Measurements from ENCODE around the gene SRD5A3. TPM values are rescaled to one million over a fixed set of nuclear protein-coding genes. Genes with fewer than 3 reads are reported as not detected.
A peak's percentile ranks its signal among the peaks of the same experiment; 100 is the strongest.

SRD5A3 gene
- polyA plus RNA-seq, 1 donor, result 20.6 TPM

DNA sequence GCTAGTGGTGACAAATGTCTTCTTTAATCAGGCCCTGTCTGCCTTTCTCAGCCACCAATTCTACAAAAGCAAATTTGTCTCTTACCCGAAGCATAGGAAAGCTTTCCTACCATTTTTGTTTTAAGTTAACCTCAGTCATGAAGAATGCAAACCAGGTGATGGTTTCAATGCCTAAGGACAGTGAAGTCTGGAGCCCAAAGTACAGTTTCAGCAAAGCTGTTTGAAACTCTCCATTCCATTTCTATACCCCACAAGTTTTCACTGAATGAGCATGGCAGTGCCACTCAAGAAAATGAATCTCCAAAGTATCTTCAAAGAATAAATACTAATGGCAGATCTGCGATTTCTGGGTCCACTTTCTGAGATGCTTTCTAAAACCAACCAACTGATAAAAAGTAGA is 23.9 kb downstream of the SRD5A3 start:
- WGBS (ENCODE audit: insufficient coverage, low lambda C conversion rate), result 100% methylated on average over 1 of the region's 2 CpGs

DNA sequence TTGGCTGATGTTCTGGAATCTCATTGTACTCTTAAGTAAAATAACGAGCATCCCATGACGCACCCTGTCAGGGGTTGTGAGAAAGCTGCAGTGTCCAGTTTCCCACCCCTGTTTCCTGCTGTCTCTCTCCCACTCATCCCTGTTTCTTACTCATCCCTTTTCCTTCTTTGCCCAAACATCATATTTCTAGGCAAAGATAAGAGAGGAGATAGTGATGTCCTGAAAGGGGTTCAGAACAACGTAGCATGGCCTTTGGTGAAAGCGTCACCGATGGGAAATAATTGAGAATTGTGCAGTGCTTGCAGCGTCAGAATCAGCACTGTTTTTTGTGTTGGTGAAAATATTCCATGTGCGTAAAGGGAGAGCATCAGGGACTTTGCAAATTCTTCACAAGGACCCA is 26.2 kb downstream of the SRD5A3 start:
- H3K27me3 ChIP-seq (ENCODE audit: control insufficient read depth, insufficient read depth, low read length), result no peaks in the 10 kb centered on the region
- no peaks in the 10 kb centered on the region for H3K4me1 ChIP-seq (ENCODE audit: control insufficient read depth, insufficient read depth, low read length)
- WGBS (ENCODE audit: insufficient coverage, low lambda C conversion rate), result no CpG with 5 or more reads among the region's 7 CpGs

More for the DNA sequence above, 23.9 kb downstream of the SRD5A3 start:
- no peaks in the 10 kb centered on the region for H3K36me3 ChIP-seq (ENCODE audit: control insufficient read depth, insufficient read depth, low read length)
- no peak for DNase-seq
- H3K4me3 ChIP-seq (ENCODE audit: low read length), result no peak overlapping the region
- H3K4me1 ChIP-seq (ENCODE audit: control insufficient read depth, insufficient read depth, low read length), result no peaks in the 10 kb centered on the region
- no peaks in the 10 kb centered on the region for H3K9me3 ChIP-seq (ENCODE audit: control insufficient read depth, low read depth, low read length)
- no peak overlapping the region for H3K27ac ChIP-seq (ENCODE audit: low read length)
- no peaks in the 10 kb centered on the region for H3K27me3 ChIP-seq (ENCODE audit: control insufficient read depth, insufficient read depth, low read length)

DNA sequence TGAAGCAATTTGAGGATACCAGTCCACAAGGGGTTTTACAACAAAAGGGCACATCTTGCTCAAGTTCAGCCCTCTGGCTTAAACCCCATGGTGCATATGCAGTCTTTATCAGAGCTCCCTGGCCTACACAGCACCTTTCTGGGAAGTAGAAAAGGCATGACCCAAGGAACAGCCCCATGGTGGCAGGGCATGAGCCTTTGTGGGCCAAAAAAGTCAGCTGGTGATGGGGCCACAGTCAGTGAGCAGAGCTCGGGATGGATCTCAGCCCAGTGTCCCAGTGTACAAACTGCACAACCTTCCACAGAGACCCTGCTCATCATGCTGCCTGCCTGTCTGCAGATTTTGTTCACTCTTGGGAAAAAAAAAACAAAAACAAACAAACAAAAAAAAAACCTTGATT is 27.4 kb downstream of the SRD5A3 start:
- Histone ChIP-seq H3K4me1 (ENCODE audit: control insufficient read depth, insufficient read depth, low read length) (no peaks in the 10 kb centered on the region), H3K4me3 (ENCODE audit: low read length) (no peak overlapping the region), H3K27me3 (ENCODE audit: control insufficient read depth, insufficient read depth, low read length) (no peaks in the 10 kb centered on the region), H3K9me3 (ENCODE audit: control insufficient read depth, low read depth, low read length) (no peaks in the 10 kb centered on the region), H3K36me3 (ENCODE audit: control insufficient read depth, insufficient read depth, low read length) (no peaks in the 10 kb centered on the region), H3K27ac (ENCODE audit: low read length) (no peak overlapping the region)
- no peak for DNase-seq
- WGBS (ENCODE audit: insufficient coverage, low lambda C conversion rate), result no CpG with 5 or more reads among the region's 1 CpG

More for the DNA sequence above, 26.2 kb downstream of the SRD5A3 start:
- DNase-seq, result no peak
- no peak overlapping the region for H3K4me3 ChIP-seq (ENCODE audit: low read length)
- no peaks in the 10 kb centered on the region for H3K9me3 ChIP-seq (ENCODE audit: control insufficient read depth, low read depth, low read length)
- no peak overlapping the region for H3K27ac ChIP-seq (ENCODE audit: low read length)
- H3K36me3 ChIP-seq (ENCODE audit: control insufficient read depth, insufficient read depth, low read length), result no peaks in the 10 kb centered on the region

DNA sequence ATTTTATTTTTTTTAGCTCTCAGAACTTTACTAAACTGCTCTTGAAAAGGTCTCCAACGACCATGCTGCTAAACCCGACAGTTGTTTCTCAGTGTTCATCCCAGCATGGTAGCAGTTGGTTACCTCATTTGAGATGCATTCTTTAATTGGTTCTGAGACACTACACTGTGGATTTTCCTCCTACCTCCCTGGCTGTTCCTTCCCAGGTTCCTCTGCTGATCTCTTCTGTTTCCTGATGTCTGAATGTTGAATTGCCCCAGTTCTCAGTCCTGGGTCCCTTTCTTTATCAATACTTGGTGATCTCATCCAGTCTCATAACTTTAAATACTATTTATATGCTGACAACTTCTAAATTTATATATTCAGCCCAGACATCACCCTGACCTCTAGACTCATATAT is 30.7 kb downstream of the SRD5A3 start:
- Histone ChIP-seq H3K36me3 (ENCODE audit: control insufficient read depth, insufficient read depth, low read length) (no peaks in the 10 kb centered on the region), H3K27me3 (ENCODE audit: control insufficient read depth, insufficient read depth, low read length) (no peaks in the 10 kb centered on the region), H3K9me3 (ENCODE audit: control insufficient read depth, low read depth, low read length) (no peaks in the 10 kb centered on the region), H3K4me1 (ENCODE audit: control insufficient read depth, insufficient read depth, low read length) (no peaks in the 10 kb centered on the region), H3K27ac (ENCODE audit: low read length) (no peak overlapping the region), H3K4me3 (ENCODE audit: low read length) (no peak overlapping the region)
- WGBS (ENCODE audit: insufficient coverage, low lambda C conversion rate), result 100% methylated on average over 2 of the region's 2 CpGs
- no peak for DNase-seq

DNA sequence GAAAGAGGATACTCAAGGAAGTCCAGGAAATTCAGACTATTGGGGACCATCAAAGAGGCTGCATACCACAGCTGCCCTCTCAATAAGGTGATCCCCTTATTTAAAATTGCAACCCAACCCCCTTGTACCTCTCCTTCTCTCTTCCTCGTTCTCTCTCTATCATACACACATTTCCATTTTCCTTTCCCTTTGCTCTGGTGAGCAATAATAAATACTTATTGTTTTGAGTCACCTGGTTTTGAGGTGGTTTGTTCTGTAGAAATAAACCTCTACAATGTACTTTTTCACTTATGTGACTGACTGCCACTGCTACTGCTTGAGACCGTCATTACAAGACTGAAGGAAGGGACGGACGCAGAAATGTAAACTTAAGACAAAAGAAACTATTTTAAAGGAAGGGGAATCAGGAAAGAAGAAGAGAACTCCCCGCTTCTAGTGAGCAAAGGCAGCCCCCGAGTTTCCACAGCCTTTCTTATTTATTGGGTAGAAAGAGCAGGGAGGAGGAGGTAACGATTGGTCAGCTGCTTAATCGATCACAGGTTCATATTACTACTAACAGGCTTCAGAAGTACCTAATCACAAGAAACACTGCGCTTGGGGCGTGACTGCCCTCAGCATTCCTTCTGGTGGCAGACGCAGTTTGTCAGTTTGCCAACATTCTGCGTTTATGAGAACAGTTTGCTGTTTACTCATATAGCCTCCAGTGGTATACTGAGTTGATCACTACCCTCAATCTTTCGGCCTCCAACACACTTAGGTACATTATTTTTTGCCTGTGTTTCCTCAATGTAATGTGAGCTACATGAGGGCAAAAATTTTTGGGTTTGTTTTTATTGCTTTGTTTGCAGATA is 32.8 kb downstream of the SRD5A3 start:
- Histone ChIP-seq H3K27ac (ENCODE audit: low read length) (no peak overlapping the region), H3K36me3 (ENCODE audit: control insufficient read depth, insufficient read depth, low read length) (no peaks in the 10 kb centered on the region), H3K4me1 (ENCODE audit: control insufficient read depth, insufficient read depth, low read length) (no peaks in the 10 kb centered on the region), H3K4me3 (ENCODE audit: low read length) (no peak overlapping the region), H3K9me3 (ENCODE audit: control insufficient read depth, low read depth, low read length) (no peaks in the 10 kb centered on the region), H3K27me3 (ENCODE audit: control insufficient read depth, insufficient read depth, low read length) (no peaks in the 10 kb centered on the region)
- no peak for DNase-seq
- WGBS (ENCODE audit: insufficient coverage, low lambda C conversion rate), result 78% methylated on average over 1 of the region's 13 CpGs

DNA sequence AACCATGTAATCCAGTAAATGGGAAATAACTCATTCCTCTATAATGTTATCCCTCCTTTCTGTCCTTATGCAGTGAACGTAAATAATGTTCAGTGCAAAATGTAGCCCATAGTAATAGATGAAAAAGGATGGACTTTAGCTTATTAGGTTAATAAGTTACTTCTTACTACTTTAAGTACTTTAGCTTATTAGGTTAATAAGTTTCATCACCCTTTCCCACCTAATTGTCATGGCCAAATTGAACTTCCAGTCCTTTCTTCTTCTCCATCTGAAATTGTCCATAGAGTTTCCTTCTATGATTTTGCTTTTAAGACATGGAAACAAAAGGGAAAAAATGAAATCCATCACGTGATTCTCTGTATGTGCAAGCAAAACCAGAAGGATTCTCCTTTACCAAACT is 34.5 kb downstream of the SRD5A3 start:
- Histone ChIP-seq H3K36me3 (ENCODE audit: control insufficient read depth, insufficient read depth, low read length) (no peaks in the 10 kb centered on the region), H3K27me3 (ENCODE audit: control insufficient read depth, insufficient read depth, low read length) (no peaks in the 10 kb centered on the region), H3K4me1 (ENCODE audit: control insufficient read depth, insufficient read depth, low read length) (no peaks in the 10 kb centered on the region), H3K9me3 (ENCODE audit: control insufficient read depth, low read depth, low read length) (no peaks in the 10 kb centered on the region), H3K27ac (ENCODE audit: low read length) (no peak overlapping the region), H3K4me3 (ENCODE audit: low read length) (no peak overlapping the region)
- no CpG with 5 or more reads among the region's 2 CpGs for WGBS (ENCODE audit: insufficient coverage, low lambda C conversion rate)
- DNase-seq, result peak in 1 of 2 donors; percentile 65

DNA sequence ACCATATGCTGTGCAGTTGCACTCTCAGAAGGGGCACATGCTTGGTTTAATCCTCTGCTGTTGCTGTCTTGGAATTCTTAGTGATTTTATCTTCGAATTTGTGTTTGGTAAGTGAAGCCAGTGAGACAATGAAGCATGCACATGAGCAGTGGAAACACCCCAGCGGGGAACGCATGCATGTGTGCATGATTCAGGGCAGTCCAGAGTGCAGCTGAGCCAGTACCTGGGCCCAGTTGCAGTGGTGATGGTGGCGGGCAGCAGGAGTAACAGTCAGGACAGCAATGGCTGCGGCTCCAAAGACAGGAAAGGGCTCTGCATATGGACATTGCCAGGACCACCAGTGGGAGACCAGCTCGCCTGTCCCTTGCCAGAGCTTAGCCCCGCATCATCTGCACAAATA is 35.5 kb downstream of the SRD5A3 start:
- Histone ChIP-seq H3K36me3 (ENCODE audit: control insufficient read depth, insufficient read depth, low read length) (no peaks in the 10 kb centered on the region), H3K4me1 (ENCODE audit: control insufficient read depth, insufficient read depth, low read length) (no peaks in the 10 kb centered on the region), H3K9me3 (ENCODE audit: control insufficient read depth, low read depth, low read length) (no peaks in the 10 kb centered on the region), H3K27me3 (ENCODE audit: control insufficient read depth, insufficient read depth, low read length) (no peaks in the 10 kb centered on the region), H3K4me3 (ENCODE audit: low read length) (no peak overlapping the region), H3K27ac (ENCODE audit: low read length) (no peak overlapping the region)
- no CpG with 5 or more reads among the region's 7 CpGs for WGBS (ENCODE audit: insufficient coverage, low lambda C conversion rate)
- no peak for DNase-seq

DNA sequence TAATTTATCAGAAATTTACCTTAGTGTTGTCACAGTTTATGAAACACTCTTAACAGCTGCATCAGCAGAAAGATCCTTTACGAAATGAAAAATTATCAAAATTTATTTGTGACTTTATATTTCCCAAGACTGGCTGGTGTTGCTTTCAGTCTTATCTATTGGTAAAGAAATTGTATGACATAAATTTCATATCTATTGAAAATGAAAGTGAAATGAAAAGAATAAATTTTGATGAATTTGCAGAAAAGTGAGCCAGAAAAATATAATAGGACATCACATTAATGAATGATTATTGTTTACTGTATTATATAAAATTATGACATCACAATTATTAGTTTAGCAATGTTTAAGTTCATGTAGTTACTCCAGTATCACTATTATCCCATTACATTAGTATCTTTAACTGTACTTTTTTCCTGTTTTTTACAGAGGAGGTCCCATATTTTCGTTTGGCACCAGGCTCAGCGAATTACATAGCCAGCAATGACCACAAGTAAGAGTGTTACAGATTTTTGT is 36.5 kb downstream of the SRD5A3 start:
- H3K27ac ChIP-seq (ENCODE audit: low read length), result no peak overlapping the region
- H3K27me3 ChIP-seq (ENCODE audit: control insufficient read depth, insufficient read depth, low read length), result no peaks in the 10 kb centered on the region
- H3K36me3 ChIP-seq (ENCODE audit: control insufficient read depth, insufficient read depth, low read length), result no peaks in the 10 kb centered on the region
- 93% methylated on average over 3 of the region's 3 CpGs for WGBS (ENCODE audit: insufficient coverage, low lambda C conversion rate)
- no peaks in the 10 kb centered on the region for H3K4me1 ChIP-seq (ENCODE audit: control insufficient read depth, insufficient read depth, low read length)
- DNase-seq, result no peak
- no peaks in the 10 kb centered on the region for H3K9me3 ChIP-seq (ENCODE audit: control insufficient read depth, low read depth, low read length)
- no peak overlapping the region for H3K4me3 ChIP-seq (ENCODE audit: low read length)

DNA sequence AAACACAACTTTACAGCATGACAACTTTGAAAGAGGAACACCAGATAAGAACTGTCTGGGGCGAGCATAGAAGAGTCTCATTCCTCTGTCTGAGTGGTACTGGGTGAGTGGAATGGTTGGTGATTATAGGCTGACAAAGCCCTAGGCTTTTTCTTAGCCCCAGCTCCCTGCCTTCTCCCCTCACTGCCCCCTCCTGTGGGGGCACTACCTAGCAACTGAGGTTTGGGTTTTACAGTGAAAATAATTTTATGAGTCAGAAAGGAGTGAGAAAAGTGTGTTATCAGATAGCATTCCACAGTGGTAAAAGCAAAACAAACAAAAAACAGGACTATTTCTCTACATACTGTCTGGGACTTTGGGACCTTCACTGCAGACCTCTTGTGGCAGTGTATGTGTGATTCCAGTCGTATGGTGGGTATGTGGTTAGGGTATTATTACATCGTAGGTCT is 39.2 kb downstream of the SRD5A3 start:
- Histone ChIP-seq H3K36me3 (ENCODE audit: control insufficient read depth, insufficient read depth, low read length) (no peaks in the 10 kb centered on the region), H3K4me3 (ENCODE audit: low read length) (no peak overlapping the region), H3K4me1 (ENCODE audit: control insufficient read depth, insufficient read depth, low read length) (no peaks in the 10 kb centered on the region), H3K27me3 (ENCODE audit: control insufficient read depth, insufficient read depth, low read length) (no peaks in the 10 kb centered on the region), H3K27ac (ENCODE audit: low read length) (no peak overlapping the region), H3K9me3 (ENCODE audit: control insufficient read depth, low read depth, low read length) (no peaks in the 10 kb centered on the region)
- no peak for DNase-seq
- WGBS (ENCODE audit: insufficient coverage, low lambda C conversion rate), result no CpG with 5 or more reads among the region's 3 CpGs

DNA sequence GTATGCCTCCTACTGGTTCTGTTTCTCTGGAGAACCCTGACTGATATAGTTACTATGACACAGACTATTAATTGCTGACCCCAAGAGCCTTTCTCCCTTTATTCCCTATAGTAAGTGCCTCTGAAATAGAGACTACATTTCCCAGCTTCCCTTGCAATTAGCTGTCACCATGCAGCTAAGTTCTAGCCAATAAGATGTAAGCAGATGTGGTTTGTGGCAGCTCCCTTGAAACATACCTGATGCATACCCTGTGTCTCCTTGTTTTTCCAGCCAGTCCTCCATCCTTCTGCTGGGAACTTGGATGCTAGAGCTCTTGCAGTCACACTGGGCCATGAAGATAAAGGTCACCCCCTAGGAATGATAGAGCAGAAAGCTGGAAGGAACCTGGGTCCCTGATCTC is 40.0 kb downstream of the SRD5A3 start:
- Histone ChIP-seq H3K9me3 (ENCODE audit: control insufficient read depth, low read depth, low read length) (no peaks in the 10 kb centered on the region), H3K27ac (ENCODE audit: low read length) (no peak overlapping the region)
- no peak for DNase-seq

DNA sequence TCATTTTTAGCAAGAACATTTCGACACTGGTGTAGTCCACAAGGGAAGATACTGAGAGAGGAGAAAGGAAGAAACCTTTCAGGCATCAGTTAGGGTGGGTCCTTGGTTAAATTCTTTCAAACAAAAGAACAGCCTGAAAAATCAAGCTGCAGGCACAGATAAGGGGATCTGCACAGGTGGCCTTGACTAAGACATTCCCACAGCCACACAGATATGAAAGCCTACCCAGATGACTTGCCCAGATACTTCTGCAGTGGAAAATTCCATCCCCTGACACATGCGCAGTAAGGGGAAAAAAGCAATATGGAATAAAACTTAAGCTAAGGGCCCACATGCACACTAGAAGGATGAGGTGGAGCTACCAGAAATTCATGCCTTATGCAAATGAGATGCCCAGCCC is 40.8 kb downstream of the SRD5A3 start:
- no peak overlapping the region for H3K4me3 ChIP-seq (ENCODE audit: low read length)
- DNase-seq, result no peak
- no peaks in the 10 kb centered on the region for H3K9me3 ChIP-seq (ENCODE audit: control insufficient read depth, low read depth, low read length)
- H3K27me3 ChIP-seq (ENCODE audit: control insufficient read depth, insufficient read depth, low read length), result no peaks in the 10 kb centered on the region
- no peaks in the 10 kb centered on the region for H3K36me3 ChIP-seq (ENCODE audit: control insufficient read depth, insufficient read depth, low read length)
- H3K4me1 ChIP-seq (ENCODE audit: control insufficient read depth, insufficient read depth, low read length), result peaks cover 3% of the 10 kb centered on the region
- H3K27ac ChIP-seq (ENCODE audit: low read length), result no peak overlapping the region
- no CpG with 5 or more reads among the region's 2 CpGs for WGBS (ENCODE audit: insufficient coverage, low lambda C conversion rate)

More for the DNA sequence above, 40.0 kb downstream of the SRD5A3 start:
- H3K4me3 ChIP-seq (ENCODE audit: low read length), result no peak overlapping the region
- no peaks in the 10 kb centered on the region for H3K36me3 ChIP-seq (ENCODE audit: control insufficient read depth, insufficient read depth, low read length)
- peaks cover under 1% of the 10 kb centered on the region for H3K4me1 ChIP-seq (ENCODE audit: control insufficient read depth, insufficient read depth, low read length)
- no peaks in the 10 kb centered on the region for H3K27me3 ChIP-seq (ENCODE audit: control insufficient read depth, insufficient read depth, low read length)

All from large intestine (tissue), 3 donors.